K562 (cell line): ENCODE results near the gene ASPRV1. TPM values are rescaled to one million over a fixed set of nuclear protein-coding genes. Genes with fewer than 3 reads are reported as not detected.

Source experiments
- ATAC-seq: fragments of 200-7000 bp; cut with Tn5 transposase; 3 replicates; pipeline ENCODE4 v1.9.1; 2020; ENCODE audit warnings: moderate library complexity
- BruUV-seq: library from RNA; stranded (reverse); fragments of 400-500 nt; replicated peaks from 2 replicates; lab custom pipeline; 2021; lab: Mats Ljungman, UMichigan
- CTCF ChIA-PET: fragments of 300-600 bp; formaldehyde crosslinking; extraction: SDS; loops from one replicate; lab custom pipeline; 2021; ENCODE audit warnings: low intra/inter-chr PET ratio; lab: Yijun Ruan, JAX
- POLR2A ChIA-PET: fragments of 300-600, 350-650 bp; sonication (Branson Sonifier 250); formaldehyde crosslinking; extraction: SDS; loops from one replicate; lab custom pipeline; 2021; ENCODE audit warnings: antibody characterized with exemption, inconsistent platforms; lab: Yijun Ruan, JAX
- DNase-seq, 4 experiments: peaks; one replicate each; pipeline versions ENCODE4 v3.0.0 to v3.0.0-alpha.2; 2011 to 2018; ENCODE audit warnings: low spot score in 3 of 4, mixed read lengths in 3 of 4; ENCODE audit errors: extremely low read depth in 1 of 4
- FAIRE-seq: peaks from 2 replicates; lab custom pipeline; 2011; peaks lifted over from hg19 to GRCh38; lab: Jason Lieb, UNC
- H2AFZ ChIP-seq: 2 replicates; pipeline ENCODE4 v1.6.0; 2011; ENCODE audit warnings: low read depth, low read length, control low read depth, inconsistent platforms
- H3K27ac ChIP-seq: fragments of 200-600 bp; 3 replicates; pipeline ENCODE4 v1.8.0; 2011; ENCODE audit warnings: low read depth, mild to moderate bottlenecking, control low read depth, inconsistent platforms, low read length, moderate library complexity, mixed read lengths; ENCODE audit errors: extremely low read depth
- H3K27me3 ChIP-seq, 2 experiments: fragments of 300-600 bp in 1 of 2; 2 replicates in 1 of 2; 3 replicates in 1 of 2; pipeline versions ENCODE4 v1.6.0 to v1.8.0; 2011; ENCODE audit warnings: inconsistent platforms in 2 of 2, low read length in 2 of 2, mild to moderate bottlenecking in 1 of 2, mixed read lengths in 1 of 2, moderate library complexity in 1 of 2; ENCODE audit not compliant: control insufficient read depth in 2 of 2, insufficient read depth in 2 of 2
- H3K36me3 ChIP-seq: fragments of 300-600 bp; 3 replicates; pipeline ENCODE4 v1.8.0; 2011; ENCODE audit warnings: mild to moderate bottlenecking, low read length, inconsistent platforms; ENCODE audit not compliant: control insufficient read depth, insufficient read depth
- H3K4me1 ChIP-seq, 2 experiments: fragments of 200-600 bp in 1 of 2; replicated peaks in 1 of 2; 2 replicates in 1 of 2; 3 replicates in 1 of 2; pipeline versions ENCODE4 v1.5.1 to v1.8.0; 2011; ENCODE audit warnings: inconsistent platforms in 2 of 2, low read length in 2 of 2, mild to moderate bottlenecking in 1 of 2, mixed read lengths in 1 of 2, moderate library complexity in 1 of 2; ENCODE audit not compliant: control insufficient read depth in 2 of 2, insufficient read depth in 2 of 2
- H3K4me2 ChIP-seq: 2 replicates; pipeline ENCODE4 v1.6.1; 2011; ENCODE audit warnings: low read length, control low read depth, inconsistent platforms, mixed read lengths; ENCODE audit not compliant: insufficient read depth
- H3K4me3 ChIP-seq: fragments of 200-600 bp; sonication (generic), shearing (Covaris generic); 2 replicates; pipeline ENCODE4 v1.5.1; 2016; ENCODE audit warnings: control low read depth, inconsistent platforms
- H3K79me2 ChIP-seq: fragments of 200-600 bp; 3 replicates; pipeline ENCODE4 v1.8.0; 2011; ENCODE audit warnings: low read length, inconsistent platforms; ENCODE audit not compliant: control insufficient read depth, insufficient read depth
- H3K9ac ChIP-seq, 2 experiments: 2 replicates each; pipeline versions ENCODE4 v1.6.0 to v1.6.1; 2011; ENCODE audit warnings: low read depth in 2 of 2, low read length in 2 of 2, control low read depth in 1 of 2, inconsistent platforms in 1 of 2, mild to moderate bottlenecking in 1 of 2, mixed read lengths in 1 of 2; ENCODE audit not compliant: insufficient read depth in 1 of 2
- H3K9me1 ChIP-seq: one replicate; pipeline ENCODE4 v1.6.0; 2011; ENCODE audit warnings: inconsistent platforms, mild to moderate bottlenecking, low read length, moderate library complexity; ENCODE audit not compliant: control insufficient read depth, insufficient read depth
- H3K9me3 ChIP-seq: replicated peaks from 2 replicates; pipeline ENCODE4 v1.5.1; 2011; ENCODE audit warnings: low read depth, low read length, inconsistent platforms; ENCODE audit not compliant: control insufficient read depth, insufficient read depth
- H4K20me1 ChIP-seq: replicated peaks from 2 replicates; pipeline ENCODE4 v1.6.1; 2011; ENCODE audit warnings: low read length, inconsistent platforms, mixed read lengths; ENCODE audit not compliant: control insufficient read depth, insufficient read depth
- HMGXB4 ChIP-seq: sonication (generic); formaldehyde crosslinking; IDR thresholded peaks from 2 replicates; pipeline ENCODE4 v1.8.1; 2023; ENCODE audit warnings: mild to moderate bottlenecking, missing genetic modification reagents
- JUND ChIP-seq, 2 experiments: IDR thresholded peaks; 2 replicates in 1 of 2; 3 replicates in 1 of 2; pipeline ENCODE4 v1.6.1; 2011; ENCODE audit warnings: borderline replicate concordance in 2 of 2, low read depth in 2 of 2, low read length in 2 of 2, improper control_type of control experiment in 1 of 2, missing biosample characterization in 1 of 2, missing genetic modification characterization in 1 of 2, missing genetic modification reagents in 1 of 2
- KDM1A ChIP-seq, 2 experiments: fragments of 450-650 bp; IDR thresholded peaks; 2 replicates each; pipeline ENCODE4 v1.6.1; 2016; ENCODE audit warnings: mild to moderate bottlenecking in 2 of 2
- KLF6 ChIP-seq: fragments of 250-450 bp; sonication (Bioruptor Pico); IDR thresholded peaks from 2 replicates; pipeline ENCODE4 v1.4.0; 2020; ENCODE audit warnings: mild to moderate bottlenecking, moderate library complexity, borderline replicate concordance
- NFRKB ChIP-seq: fragments of 450-650 bp; IDR thresholded peaks from 2 replicates; pipeline ENCODE4 v1.6.1; 2016; ENCODE audit warnings: low read depth
- PCBP1 ChIP-seq: fragments of 200-400 bp; formaldehyde crosslinking; IDR thresholded peaks from 2 replicates; pipeline ENCODE4 v1.6.1; 2018; ENCODE audit warnings: mild to moderate bottlenecking, low read depth, low read length; ENCODE audit not compliant: poor library complexity, severe bottlenecking
- PYGO2 ChIP-seq: fragments of 450-650 bp; IDR thresholded peaks from 2 replicates; pipeline ENCODE4 v1.6.1; 2016; ENCODE audit warnings: mild to moderate bottlenecking, missing genetic modification characterization, moderate library complexity, missing compliant biosample characterization
- SRSF7 ChIP-seq: fragments of 200-400 bp; formaldehyde crosslinking; optimal IDR thresholded peaks from 2 replicates; pipeline ENCODE3; 2017; ENCODE audit warnings: mild to moderate bottlenecking, low read depth, low read length
- TCFL5 ChIP-seq: fragments of 250-450 bp; sonication (Bioruptor Pico); conservative IDR thresholded peaks from 2 replicates; pipeline ENCODE4 v1.6.1; 2021; ENCODE audit warnings: mild to moderate bottlenecking, moderate library complexity, matching md5 sums
- ZNF174 ChIP-seq: fragments of 250-450 bp; sonication (Bioruptor Pico); IDR thresholded peaks from 2 replicates; pipeline ENCODE4 v1.4.0; 2020; ENCODE audit warnings: mild to moderate bottlenecking
- ZNF253 ChIP-seq: fragments of 250-450 bp; sonication (Bioruptor Pico); conservative IDR thresholded peaks from 2 replicates; pipeline ENCODE4 v1.6.1; 2021; ENCODE audit warnings: mild to moderate bottlenecking
- ZNF584 ChIP-seq: fragments of 200-800 bp; sonication (Bioruptor generic); IDR thresholded peaks from 2 replicates; pipeline ENCODE4 v1.6.1; 2016; ENCODE audit warnings: low read depth, mild to moderate bottlenecking, missing genetic modification characterization, missing compliant biosample characterization
- ZNF830 ChIP-seq: fragments of 250-450 bp; sonication (Bioruptor Pico); IDR thresholded peaks from 2 replicates; pipeline ENCODE4 v1.5.0; 2021; ENCODE audit warnings: mild to moderate bottlenecking
- WGBS: fragments of 100-300 bp; shearing (Covaris generic); methylation state at CpG from one replicate; pipeline ENCODE4 v1.1.6; 2016; ENCODE audit warnings: low coverage, mixed read lengths; ENCODE audit not compliant: insufficient coverage; ENCODE audit errors: missing lambda C conversion rate; 5-methylcytosine and 5-hydroxymethylcytosine counted together
- in situ Hi-C: fragments of 300-500 bp; cut with MboI; formaldehyde crosslinking; loops from 4 replicates; pipeline ENCODE4 v1.15.0; 2018; ENCODE audit warnings: inconsistent platforms, mixed read lengths
- intact Hi-C: fragments of 100-400 bp; cut with micrococcal nuclease; formaldehyde crosslinking; loops from 2 replicates; pipeline ENCODE4 v1.14.2; 2022
- polyA plus RNA-seq, 8 experiments: library from polyadenylated mRNA; depleted of rRNA in 4 of 8; stranded (reverse) in 5 of 8; unstranded in 3 of 8; fragments of >200 nt; fragmentation: Nextera tagmentation in 2 of 8; fragmentation: Illumina TruSeq in 1 of 8; extraction: Ambion mirVana in 2 of 8; extraction: Trizol in 1 of 8; gene quantifications; 2 replicates each; pipeline versions ENCODE4 v1.2.1 to v1.2.3, GENCODE V29; 2011 to 2014; ENCODE audit warnings: inconsistent platforms in 1 of 8, missing spikeins in 1 of 8
- total RNA-seq, 7 experiments: library from RNA; depleted of rRNA in 6 of 7; stranded (reverse); fragments of >200 nt in 6 of 7; fragmentation: Illumina TruSeq in 2 of 7; extraction: Trizol in 2 of 7; gene quantifications; 2 replicates each; pipeline versions ENCODE4 v1.2.1 to v1.2.3, GENCODE V29; 2011 to 2021; ENCODE audit warnings: low replicate concordance in 1 of 7

Gene ASPRV1
- total and polyA plus RNA-seq, 9 of the 15 experiments (the other 6 are each of a cell fraction or from before 2014, with no cell fraction given) = 0.17 to 0.72 (median 0.47) TPM; not detected in 1

DNA sequence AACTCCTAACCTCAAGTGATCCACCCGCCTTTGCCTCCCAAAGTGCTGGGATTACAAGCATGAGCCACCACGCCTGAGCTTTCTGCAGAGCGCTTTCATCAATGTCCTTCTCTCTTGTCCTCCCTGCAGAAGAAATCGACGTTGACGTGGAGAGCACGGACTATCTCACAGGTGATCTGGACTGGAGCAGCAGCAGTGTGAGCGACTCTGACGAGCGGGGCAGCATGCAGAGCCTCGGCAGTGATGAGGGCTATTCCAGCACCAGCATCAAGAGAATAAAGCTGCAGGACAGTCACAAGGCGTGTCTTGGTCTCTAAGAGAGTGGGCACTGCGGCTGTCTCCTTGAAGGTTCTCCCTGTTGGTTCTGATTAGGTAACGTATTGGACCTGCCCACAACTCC lies 23.5 kb downstream of the ASPRV1 start:
- ChIA-PET POLR2A (interaction anchor here (0.9 to 1.0 kb wide), 2 partner anchors 8 to 25 kb away, joined by 3 read pairs; no protein-coding TSS in a partner anchor), CTCF (no interaction called here)
- DNase-seq = no peak
- intact Hi-C loops (no loop called here), in situ Hi-C loops (no loop called here)
- H2AFZ ChIP-seq = no peak overlapping the region
- no peaks in the 10 kb centered on the region for H4K20me1 ChIP-seq
- no peak overlapping the region for H3K27ac ChIP-seq
- WGBS = 90% methylated on average over 14 of the region's 14 CpGs
- no peaks in the 10 kb centered on the region for H3K9me3 ChIP-seq
- H3K79me2 ChIP-seq = 0 out of 3 replicates have a peak, but pooled peaks cover 5% of the 10 kb centered on the region
- H3K4me2 ChIP-seq = no peak overlapping the region
- BruUV-seq = no TSS peak
- no peak for FAIRE-seq
- H3K4me1 ChIP-seq = peaks cover 3 to 17% of the 10 kb centered on the region in 2 experiments; a peak in 3 of 5 replicates
- no peak overlapping the region for H3K9ac ChIP-seq
- no peaks in the 10 kb centered on the region for H3K27me3 ChIP-seq
- H3K9me1 ChIP-seq = peaks cover 4% of the 10 kb centered on the region
- H3K4me3 ChIP-seq = no peak overlapping the region
- TF ChIP-seq NFRKB (no peak), KDM1A (IDR thresholded peaks at IDR 0.05) (no peak)
- TF ChIP-seq, all 486 proteins: peak for 0
- H3K36me3 ChIP-seq = peaks cover 92% of the 10 kb centered on the region
- no peak for ATAC-seq

DNA sequence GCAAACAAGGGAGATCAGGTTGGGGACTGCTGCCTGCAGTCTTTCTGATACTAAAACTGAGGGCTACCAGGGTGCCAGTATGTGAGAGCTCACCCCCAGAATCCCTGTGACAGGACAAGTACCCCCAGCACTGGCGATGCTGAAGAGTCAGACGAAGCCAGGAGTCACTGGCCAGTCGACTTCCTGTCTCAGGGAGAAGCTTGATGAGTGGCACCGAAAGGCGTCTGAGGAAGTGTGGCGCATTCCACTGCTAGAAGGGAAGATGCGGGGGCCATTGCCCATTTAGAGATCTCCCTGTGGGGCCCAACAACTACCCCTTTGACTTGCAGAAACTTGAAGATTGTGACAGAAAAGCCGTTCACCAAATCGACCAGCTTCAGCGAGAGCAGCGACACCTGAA lies 24.5 kb downstream of the ASPRV1 start:
- FAIRE-seq = no peak
- H3K9me1 ChIP-seq = peaks cover 6% of the 10 kb centered on the region
- no peak for ATAC-seq
- H3K9ac ChIP-seq = 0 out of 4 replicates have a peak overlapping the region, but pooled peaks of 1 of the 2 experiments have one; percentile 6
- no peak overlapping the region for H2AFZ ChIP-seq
- ChIA-PET POLR2A (interaction anchor here (0.6 to 1.0 kb wide), 5 partner anchors 10 to 290 kb away, joined by 3 to 4 read pairs (median 3); partner anchors contain the start of gene MXD1), CTCF (no interaction called here)
- H3K9me3 ChIP-seq = no peaks in the 10 kb centered on the region
- H3K27me3 ChIP-seq = no peaks in the 10 kb centered on the region
- 97% methylated on average over 8 of the region's 11 CpGs for WGBS
- intact Hi-C loops (no loop called here), in situ Hi-C loops (no loop called here)
- H3K4me3 ChIP-seq = no peak overlapping the region
- no peaks in the 10 kb centered on the region for H4K20me1 ChIP-seq
- H3K36me3 ChIP-seq = peaks cover 89% of the 10 kb centered on the region
- DNase-seq = no peak
- no peak overlapping the region for H3K4me2 ChIP-seq
- peaks cover 9% of the 10 kb centered on the region; the same call in 2 of the 3 replicates for H3K79me2 ChIP-seq
- H3K4me1 ChIP-seq = peaks cover 8 to 23% of the 10 kb centered on the region in 2 experiments; a peak in 4 of 5 replicates
- H3K27ac ChIP-seq = no peak overlapping the region
- no TSS peak for BruUV-seq
- no peak for TF ChIP-seq JUND (IDR thresholded peaks at IDR 0.05; ENCODE audit: borderline replicate concordance, low read depth, low read length)
- no peak for TF ChIP-seq JUND (tag; IDR thresholded peaks at IDR 0.05; ENCODE audit: borderline replicate concordance, low read depth, low read length)
- no peak for TF ChIP-seq ZNF253 (CRISPR knock-in tag)
- no peak for TF ChIP-seq HMGXB4 (CRISPR knock-in tag)
- TF ChIP-seq SRSF7 = no peak
- no peak for TF ChIP-seq KLF6
- no peak for TF ChIP-seq ZNF174 (CRISPR knock-in tag)
- no peak for TF ChIP-seq ZNF830
- TF ChIP-seq PYGO2 (tag) = no peak
- no peak for TF ChIP-seq ZNF584 (CRISPR knock-in tag)
- TF ChIP-seq PCBP1 = no peak
- TF ChIP-seq TCFL5 (CRISPR knock-in tag) = no peak
